ENCODE measurements around the gene ASTN1.
A peak's percentile ranks its signal among the peaks of the same experiment; 100 is the strongest.

ASTN1 gene

DNA sequence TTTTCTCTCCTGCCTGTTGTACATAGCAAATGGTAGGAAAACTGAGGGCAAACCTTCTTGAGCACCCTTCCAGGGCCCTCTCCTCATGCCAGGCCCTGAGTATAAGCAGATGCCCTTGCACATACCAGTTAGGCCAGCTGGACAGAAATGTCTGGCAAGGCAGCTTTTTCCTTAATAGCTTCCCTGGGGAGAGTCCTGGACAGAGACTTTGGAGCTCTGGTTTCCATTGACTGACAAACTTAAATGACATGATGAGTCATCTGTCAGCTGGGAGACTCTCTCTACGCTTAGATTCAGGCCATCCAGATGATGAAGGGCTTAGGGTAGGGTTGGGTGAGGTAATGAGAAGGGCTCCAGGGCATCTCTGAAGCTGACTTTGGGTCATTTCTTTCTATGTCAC, 317.5 kb downstream of the ASTN1 start:
- no peak overlapping the region for H3K4me3 ChIP-seq (ENCODE audit: low read depth, low read length)
- no peak for DNase-seq (ENCODE audit: low read depth)
- in situ Hi-C loops (cut with HindIII; ENCODE audit: low sequenced_read_pairs): no loop called here
- TF ChIP-seq, protein P1, sequence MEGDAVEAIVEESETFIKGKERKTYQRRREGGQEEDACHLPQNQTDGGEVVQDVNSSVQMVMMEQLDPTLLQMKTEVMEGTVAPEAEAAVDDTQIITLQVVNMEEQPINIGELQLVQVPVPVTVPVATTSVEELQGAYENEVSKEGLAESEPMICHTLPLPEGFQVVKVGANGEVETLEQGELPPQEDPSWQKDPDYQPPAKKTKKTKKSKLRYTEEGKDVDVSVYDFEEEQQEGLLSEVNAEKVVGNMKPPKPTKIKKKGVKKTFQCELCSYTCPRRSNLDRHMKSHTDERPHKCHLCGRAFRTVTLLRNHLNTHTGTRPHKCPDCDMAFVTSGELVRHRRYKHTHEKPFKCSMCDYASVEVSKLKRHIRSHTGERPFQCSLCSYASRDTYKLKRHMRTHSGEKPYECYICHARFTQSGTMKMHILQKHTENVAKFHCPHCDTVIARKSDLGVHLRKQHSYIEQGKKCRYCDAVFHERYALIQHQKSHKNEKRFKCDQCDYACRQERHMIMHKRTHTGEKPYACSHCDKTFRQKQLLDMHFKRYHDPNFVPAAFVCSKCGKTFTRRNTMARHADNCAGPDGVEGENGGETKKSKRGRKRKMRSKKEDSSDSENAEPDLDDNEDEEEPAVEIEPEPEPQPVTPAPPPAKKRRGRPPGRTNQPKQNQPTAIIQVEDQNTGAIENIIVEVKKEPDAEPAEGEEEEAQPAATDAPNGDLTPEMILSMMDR (IDR thresholded peaks at IDR 0.05; ENCODE audit: low read depth, low read length, missing control alignments): no peak

DNA sequence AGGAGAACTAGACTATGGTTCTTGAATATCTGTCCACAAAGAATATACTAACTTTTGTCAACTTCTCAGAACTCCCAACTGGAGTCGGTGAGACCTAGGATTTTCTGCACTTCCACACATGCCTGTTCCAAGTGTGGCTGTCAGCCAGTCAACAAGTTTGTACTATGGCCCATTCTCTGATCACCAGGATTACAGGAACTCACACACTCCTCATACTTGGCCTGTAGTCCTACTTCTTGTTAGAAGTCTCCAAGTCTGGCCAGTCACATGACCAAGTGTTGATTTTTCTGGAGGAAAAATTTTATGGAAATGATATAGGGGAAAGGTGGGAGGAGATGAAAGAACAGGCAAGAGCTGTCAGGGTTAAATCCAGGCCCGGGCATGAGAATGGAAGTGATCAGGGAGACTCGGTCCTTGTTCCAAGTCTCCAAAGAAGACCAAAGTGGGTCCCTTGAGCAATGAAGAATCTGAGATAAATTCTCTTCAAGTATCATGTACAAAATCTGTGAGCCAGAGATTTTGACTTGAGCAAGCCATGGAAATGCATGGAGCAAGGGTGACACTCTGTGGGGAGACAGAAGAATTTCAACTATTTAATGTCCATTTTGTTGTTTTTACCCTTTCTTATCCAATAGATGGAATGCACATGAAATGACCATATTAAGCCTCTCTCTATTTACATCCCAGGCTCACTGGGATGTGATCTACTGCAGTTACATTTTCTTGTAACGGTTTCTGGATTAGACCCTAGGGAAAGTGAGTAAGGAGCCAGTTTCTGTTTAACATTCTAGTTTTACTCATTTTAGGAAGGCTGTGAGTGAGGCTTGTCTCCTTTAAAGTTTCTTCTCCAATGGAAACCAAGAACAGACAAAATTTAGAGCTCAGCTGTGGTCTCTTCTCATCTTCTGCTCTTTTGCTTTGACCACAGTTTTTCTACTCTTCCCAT, 320.9 kb downstream of the ASTN1 start:
- in situ Hi-C loops (cut with HindIII; ENCODE audit: low sequenced_read_pairs): no loop called here
- peak; percentile 53 for DNase-seq (ENCODE audit: low read depth)
- TF ChIP-seq, protein P1 (IDR thresholded peaks at IDR 0.05; ENCODE audit: low read depth, low read length, missing control alignments): peak; percentile 54
- H3K4me3 ChIP-seq (ENCODE audit: low read depth, low read length): no peak overlapping the region

DNA sequence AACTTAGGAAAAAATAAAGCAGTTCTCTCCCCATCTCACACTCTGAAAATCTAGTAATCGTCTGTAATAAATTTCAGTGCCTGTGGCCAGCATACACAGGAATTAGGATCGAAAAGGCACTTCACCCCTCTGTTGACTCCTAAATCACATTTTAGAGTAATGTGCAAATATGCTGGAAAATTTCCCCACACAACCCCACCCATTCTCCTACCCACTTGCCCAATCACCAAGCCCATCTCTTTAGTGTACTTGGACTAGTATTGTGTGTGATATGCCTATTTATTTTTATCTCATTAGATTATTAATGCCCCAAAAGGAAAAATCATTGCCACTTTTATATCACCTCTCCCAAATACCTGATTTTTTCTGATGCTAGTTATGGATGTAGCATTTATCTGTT, 323.3 kb downstream of the ASTN1 start:
- H3K4me3 ChIP-seq (ENCODE audit: low read depth, low read length): no peak overlapping the region
- in situ Hi-C loops (cut with HindIII; ENCODE audit: low sequenced_read_pairs): no loop called here
- TF ChIP-seq, protein P1 (IDR thresholded peaks at IDR 0.05; ENCODE audit: low read depth, low read length, missing control alignments): no peak
- no peak for DNase-seq (ENCODE audit: low read depth)

DNA sequence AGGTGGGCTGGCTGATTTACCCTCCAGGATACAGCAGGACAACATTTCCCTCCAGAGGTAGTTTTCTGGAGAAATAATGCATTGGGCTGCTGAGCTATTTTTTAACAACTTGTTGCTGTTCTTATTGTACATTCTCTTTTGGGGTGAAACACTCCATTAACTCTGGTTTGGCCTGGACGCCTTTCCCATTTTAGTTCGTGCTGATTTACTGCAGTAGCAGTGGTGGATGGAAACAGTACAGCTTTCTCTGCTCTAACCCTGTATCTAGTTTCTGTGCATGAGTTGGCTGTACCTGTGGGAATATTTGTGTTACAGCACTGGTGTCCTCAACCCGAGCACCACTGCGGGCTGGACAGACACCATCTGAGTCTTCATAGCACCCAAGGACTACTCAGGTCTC, 325.3 kb downstream of the ASTN1 start:
- DNase-seq (ENCODE audit: low read depth): no peak
- H3K4me3 ChIP-seq (ENCODE audit: low read depth, low read length): no peak overlapping the region
- TF ChIP-seq, protein P1 (IDR thresholded peaks at IDR 0.05; ENCODE audit: low read depth, low read length, missing control alignments): no peak
- in situ Hi-C loops (cut with HindIII; ENCODE audit: low sequenced_read_pairs): no loop called here

DNA sequence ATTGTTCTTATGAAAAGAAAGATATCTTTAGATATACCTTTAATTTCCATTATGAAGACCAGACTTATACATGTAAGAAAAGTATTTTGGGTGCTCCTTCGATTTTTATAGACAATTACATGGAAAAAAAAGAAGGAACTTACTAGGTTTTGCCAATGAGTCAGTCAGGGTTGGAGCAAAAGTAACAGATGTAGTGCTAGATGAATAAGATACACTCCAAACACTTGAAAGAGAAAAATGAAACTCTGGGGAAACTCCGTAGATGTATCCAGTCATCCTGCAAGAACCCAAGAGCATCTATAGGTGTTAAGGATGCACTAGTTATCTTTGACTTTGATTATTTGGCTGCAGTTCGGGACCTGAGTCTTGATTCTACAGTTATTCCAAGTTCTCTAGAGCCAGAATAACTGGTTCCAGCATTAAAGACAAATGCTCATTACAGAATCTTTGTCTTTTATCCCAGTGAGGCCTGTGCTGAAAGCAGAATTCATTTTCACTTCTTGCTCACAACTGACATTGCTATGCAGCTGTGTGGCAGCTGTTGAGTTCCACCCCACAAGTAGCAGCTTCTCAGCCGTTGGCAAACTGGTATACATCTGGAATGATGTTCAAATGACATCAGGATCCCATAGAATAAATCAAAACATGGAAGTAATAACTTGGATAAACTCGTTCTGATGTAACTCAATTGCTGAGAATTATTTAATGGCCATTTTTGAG, 326.1 kb downstream of the ASTN1 start:
- in situ Hi-C loops (cut with HindIII; ENCODE audit: low sequenced_read_pairs): no loop called here
- no peak for DNase-seq (ENCODE audit: low read depth)
- no peak overlapping the region for H3K4me3 ChIP-seq (ENCODE audit: low read depth, low read length)
- TF ChIP-seq, protein P1 (IDR thresholded peaks at IDR 0.05; ENCODE audit: low read depth, low read length, missing control alignments): no peak

DNA sequence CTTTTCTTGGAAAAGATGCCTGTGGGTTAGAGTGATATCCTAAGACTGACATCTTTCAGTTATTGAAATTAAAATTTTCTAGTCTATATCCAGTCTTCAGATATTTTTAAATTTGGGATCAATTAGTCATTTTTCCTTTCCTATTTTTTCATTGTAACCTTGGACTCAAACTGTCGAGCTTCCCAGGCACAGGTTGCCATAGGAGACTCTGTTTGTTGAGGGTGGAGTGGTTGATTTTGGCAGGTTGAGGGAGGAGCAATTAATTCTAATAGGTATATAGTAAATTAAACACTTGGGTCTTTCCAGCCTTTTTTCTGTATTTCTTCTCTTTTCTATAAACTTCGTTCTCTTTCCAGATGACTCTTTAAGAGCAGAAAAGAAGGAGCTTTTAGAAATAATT, 326.8 kb downstream of the ASTN1 start:
- TF ChIP-seq, protein P1 (IDR thresholded peaks at IDR 0.05; ENCODE audit: low read depth, low read length, missing control alignments): no peak
- no peak overlapping the region for H3K4me3 ChIP-seq (ENCODE audit: low read depth, low read length)
- in situ Hi-C loops (cut with HindIII; ENCODE audit: low sequenced_read_pairs): no loop called here
- DNase-seq (ENCODE audit: low read depth): no peak

All from astrocyte of the cerebellum (primary cell).